Gastrocnemius medialis (tissue), 4 donors: ENCODE data around the gene CPPED1.

Source experiments
- CTCF ChIP-seq, 5 experiments: fragments of 450-650 bp in 3 of 5; fragments of 200-600 bp in 2 of 5; sonication (generic) in 2 of 5; IDR thresholded peaks in 4 of 5; conservative IDR thresholded peaks in 1 of 5; 1 replicate in 4 of 5; 2 replicates in 1 of 5; pipeline ENCODE4 v1.5.1; 2016 to 2019; ENCODE audit warnings: antibody characterized with exemption in 5 of 5, mild to moderate bottlenecking in 3 of 5, moderate library complexity in 3 of 5
- POLR2A ChIP-seq, 2 donors: fragments of 450-650 bp; IDR thresholded peaks; one replicate each; pipeline ENCODE4 v1.6.1; 2017; ENCODE audit warnings: antibody characterized with exemption in 2 of 2, mild to moderate bottlenecking in 2 of 2, moderate library complexity in 2 of 2

- no peak for TF ChIP-seq CTCF (IDR thresholded peaks at IDR 0.05 in 4 of 5, conservative IDR thresholded peaks at IDR 0.05 in 1 of 5)
- TF ChIP-seq POLR2A (IDR thresholded peaks at IDR 0.05) = no peak
Measured at GRCh38 chr16:12614662-12615278, 188.9 kb downstream of the CPPED1 start.
